A673 (cell line): ENCODE measurements around the gene CSNK2B.

Source experiments
- EZH2 ChIP-seq: fragments of 200-600 bp; sonication (generic); IDR thresholded peaks from 2 replicates; pipeline ENCODE4 v1.6.1; 2017; ENCODE audit warnings: borderline replicate concordance, low read depth, mild to moderate bottlenecking, mixed read lengths, antibody characterized with exemption, low read length; ENCODE audit not compliant: poor library complexity, severe bottlenecking
- TF ChIP-seq, protein P1 (sequence below): fragments of 300-800, 200-600 bp; sonication (generic); conservative IDR thresholded peaks from 2 replicates; pipeline ENCODE4 v1.5.1; 2017; ENCODE audit warnings: low read depth, mild to moderate bottlenecking, antibody characterized with exemption, low read length, moderate library complexity, mixed read lengths

DNA sequence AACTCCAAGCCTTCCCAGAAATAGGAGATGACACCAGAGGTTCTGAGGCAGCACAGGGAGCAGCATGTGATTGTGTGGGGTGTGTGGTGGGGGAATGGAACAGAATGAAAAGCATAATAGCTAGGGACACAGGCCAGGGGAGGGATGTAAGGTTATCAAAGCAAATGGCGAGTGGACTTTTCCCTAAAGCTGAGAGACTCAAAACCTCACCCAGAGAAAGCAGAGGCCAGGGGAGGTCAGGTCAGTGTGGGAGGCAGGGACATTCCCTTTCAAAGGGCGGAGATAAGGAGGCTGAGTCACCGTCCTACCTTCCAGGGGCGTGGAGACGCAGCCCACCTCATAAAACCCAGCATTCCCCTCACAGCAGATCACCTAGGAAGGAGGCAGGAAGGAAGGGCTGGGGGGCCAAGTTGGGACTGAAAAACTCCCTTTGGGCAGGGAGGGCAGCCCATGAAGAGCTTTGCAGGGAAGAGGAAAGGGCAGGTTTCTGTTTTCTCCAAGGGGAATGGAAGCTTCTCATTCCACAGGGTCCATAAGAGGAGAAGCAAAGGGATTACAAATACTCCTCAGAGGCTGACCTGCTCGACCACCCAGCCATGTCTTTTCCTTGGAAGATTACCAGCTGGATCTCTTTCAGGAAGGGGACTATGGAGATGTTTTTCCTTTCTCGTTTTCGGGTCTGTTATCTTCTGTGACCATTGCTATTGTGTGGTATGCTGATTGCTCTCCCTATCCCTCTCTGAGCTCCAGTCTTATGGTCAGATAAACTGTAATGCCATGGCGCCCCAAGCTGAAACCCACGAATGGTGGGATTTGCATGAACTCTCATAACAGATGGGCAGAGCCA is 24.6 kb downstream of the CSNK2B start:
- TF ChIP-seq, protein P1, sequence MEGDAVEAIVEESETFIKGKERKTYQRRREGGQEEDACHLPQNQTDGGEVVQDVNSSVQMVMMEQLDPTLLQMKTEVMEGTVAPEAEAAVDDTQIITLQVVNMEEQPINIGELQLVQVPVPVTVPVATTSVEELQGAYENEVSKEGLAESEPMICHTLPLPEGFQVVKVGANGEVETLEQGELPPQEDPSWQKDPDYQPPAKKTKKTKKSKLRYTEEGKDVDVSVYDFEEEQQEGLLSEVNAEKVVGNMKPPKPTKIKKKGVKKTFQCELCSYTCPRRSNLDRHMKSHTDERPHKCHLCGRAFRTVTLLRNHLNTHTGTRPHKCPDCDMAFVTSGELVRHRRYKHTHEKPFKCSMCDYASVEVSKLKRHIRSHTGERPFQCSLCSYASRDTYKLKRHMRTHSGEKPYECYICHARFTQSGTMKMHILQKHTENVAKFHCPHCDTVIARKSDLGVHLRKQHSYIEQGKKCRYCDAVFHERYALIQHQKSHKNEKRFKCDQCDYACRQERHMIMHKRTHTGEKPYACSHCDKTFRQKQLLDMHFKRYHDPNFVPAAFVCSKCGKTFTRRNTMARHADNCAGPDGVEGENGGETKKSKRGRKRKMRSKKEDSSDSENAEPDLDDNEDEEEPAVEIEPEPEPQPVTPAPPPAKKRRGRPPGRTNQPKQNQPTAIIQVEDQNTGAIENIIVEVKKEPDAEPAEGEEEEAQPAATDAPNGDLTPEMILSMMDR: no peak
- no peak for TF ChIP-seq EZH2
